Astrocyte (in vitro differentiated cells and primary cell): ENCODE results near the gene MYH2. TPM values are rescaled to one million over a fixed set of nuclear protein-coding genes. Genes with fewer than 3 reads are reported as not detected.

Experiments
- DNase-seq: peaks from one replicate; pipeline ENCODE4 v3.0.0-alpha.2; 2010; ENCODE audit warnings: low read depth
- FAIRE-seq: peaks from 2 replicates; lab custom pipeline; 2011; peaks lifted over from hg19 to GRCh38; lab: Jason Lieb, UNC
- H2AFZ ChIP-seq: 2 replicates; pipeline ENCODE4 v1.6.0; 2012; ENCODE audit warnings: low read depth, low read length, inconsistent platforms
- H3K27ac ChIP-seq: 2 replicates; pipeline ENCODE4 v1.5.1; 2011; ENCODE audit warnings: low read depth, low read length, inconsistent platforms
- H3K27me3 ChIP-seq: 2 replicates; pipeline ENCODE4 v1.6.0; 2011; ENCODE audit warnings: low read length, inconsistent platforms; ENCODE audit not compliant: insufficient read depth
- H3K36me3 ChIP-seq: 2 replicates; pipeline ENCODE4 v1.5.1; 2011; ENCODE audit warnings: low read length, inconsistent platforms; ENCODE audit not compliant: insufficient read depth
- H3K4me1 ChIP-seq: 2 replicates; pipeline ENCODE4 v1.5.1; 2011; ENCODE audit warnings: low read length, inconsistent platforms; ENCODE audit not compliant: insufficient read depth
- H3K4me2 ChIP-seq: 2 replicates; pipeline ENCODE4 v1.6.0; 2012; ENCODE audit warnings: low read length, inconsistent platforms
- H3K4me3 ChIP-seq: 2 replicates; pipeline ENCODE4 v1.5.1; 2011; ENCODE audit warnings: low read depth, mild to moderate bottlenecking, low read length, inconsistent platforms; ENCODE audit not compliant: insufficient read depth
- H3K79me2 ChIP-seq: 2 replicates; pipeline ENCODE4 v1.6.0; 2012; ENCODE audit warnings: mild to moderate bottlenecking, low read length, inconsistent platforms; ENCODE audit not compliant: insufficient read depth
- H3K9ac ChIP-seq: 2 replicates; pipeline ENCODE4 v1.6.0; 2012; ENCODE audit warnings: mild to moderate bottlenecking, low read length, inconsistent platforms
- H3K9me3 ChIP-seq: 2 replicates; pipeline ENCODE4 v1.5.1; 2012; ENCODE audit warnings: low read depth, mild to moderate bottlenecking, low read length, inconsistent platforms; ENCODE audit not compliant: insufficient read depth
- H4K20me1 ChIP-seq: 2 replicates; pipeline ENCODE4 v1.6.0; 2012; ENCODE audit warnings: low read length, inconsistent platforms; ENCODE audit not compliant: insufficient read depth
- H3K27ac Mint-ChIP-seq: one replicate; pipeline ENCODE4 v1.8.0; 2021; ENCODE audit warnings: mild to moderate bottlenecking, mixed read lengths; ENCODE audit not compliant: unreplicated experiment
- H3K27me3 Mint-ChIP-seq: one replicate; pipeline ENCODE4 v1.8.0; 2021; ENCODE audit warnings: low read depth, mixed read lengths; ENCODE audit not compliant: unreplicated experiment
- H3K36me3 Mint-ChIP-seq: one replicate; pipeline ENCODE4 v1.8.0; 2021; ENCODE audit warnings: low read depth, mixed read lengths; ENCODE audit not compliant: unreplicated experiment
- H3K4me1 Mint-ChIP-seq: one replicate; pipeline ENCODE4 v1.8.0; 2021; ENCODE audit warnings: low read depth, mixed read lengths; ENCODE audit not compliant: unreplicated experiment
- H3K4me3 Mint-ChIP-seq: one replicate; pipeline ENCODE4 v1.8.0; 2021; ENCODE audit warnings: mild to moderate bottlenecking, moderate library complexity, mixed read lengths; ENCODE audit not compliant: unreplicated experiment
- H3K9me3 Mint-ChIP-seq: one replicate; pipeline ENCODE4 v1.8.0; 2021; ENCODE audit warnings: mild to moderate bottlenecking, mixed read lengths; ENCODE audit not compliant: unreplicated experiment
- CTCF ChIP-seq: IDR thresholded peaks from 2 replicates; pipeline ENCODE4 v1.5.1; 2011; ENCODE audit warnings: low read depth, mild to moderate bottlenecking, inconsistent platforms, low read length, moderate library complexity; ENCODE audit not compliant: insufficient read depth
- EZH2 ChIP-seq: IDR thresholded peaks from 2 replicates; pipeline ENCODE4 v1.6.1; 2012; ENCODE audit warnings: mild to moderate bottlenecking, low read length, inconsistent platforms; ENCODE audit not compliant: insufficient read depth
- total RNA-seq: library from RNA; stranded (reverse); gene quantifications from 2 replicates; pipeline ENCODE4 v1.2.1, GENCODE V29; 2021

Gene MYH2
- total RNA-seq, 1 donor from 2014 or later: 0.02 TPM

GRCh38 chr17:10471858-10472257, 77.6 kb downstream of the MYH2 start:
- no peak overlapping the region for H2AFZ ChIP-seq
- no peak overlapping the region for H3K27ac Mint-ChIP-seq
- H3K27me3 Mint-ChIP-seq: no peaks in the 10 kb centered on the region
- no peaks in the 10 kb centered on the region for H3K36me3 ChIP-seq
- no peaks in the 10 kb centered on the region for H3K9me3 Mint-ChIP-seq
- H3K4me3 Mint-ChIP-seq: no peak overlapping the region
- DNase-seq (no peak), FAIRE-seq (no peak)
- H3K27me3 ChIP-seq: no peaks in the 10 kb centered on the region
- no peaks in the 10 kb centered on the region for H3K36me3 Mint-ChIP-seq
- no peaks in the 10 kb centered on the region for H4K20me1 ChIP-seq
- H3K4me3 ChIP-seq: no peak overlapping the region
- no peaks in the 10 kb centered on the region for H3K79me2 ChIP-seq
- no peaks in the 10 kb centered on the region for H3K9me3 ChIP-seq
- no peak overlapping the region for H3K27ac ChIP-seq
- no peaks in the 10 kb centered on the region for H3K4me1 ChIP-seq
- H3K9ac ChIP-seq: no peak overlapping the region
- no peaks in the 10 kb centered on the region for H3K4me1 Mint-ChIP-seq
- no peak for TF ChIP-seq CTCF
- TF ChIP-seq EZH2: no peak
- no peak overlapping the region for H3K4me2 ChIP-seq

Other genes with a start within 250 kb of the MYH2 start
- not detected in 2 replicates for gene MYH13, start 176.7 kb downstream of the MYH2 start, total RNA-seq
- 0.10 TPM in 1 of 2 replicates, not detected in the other for gene MYH8, start 127.7 kb downstream of the MYH2 start, total RNA-seq
- not detected in 2 replicates for gene MYH4, start 80.1 kb downstream of the MYH2 start, total RNA-seq
- not detected in 2 replicates for gene MYH1, start 31.1 kb downstream of the MYH2 start, total RNA-seq
- 1.9 TPM in 2 replicates for gene MYH3, start 107.7 kb upstream of the MYH2 start, total RNA-seq
- gene SCO1, start 147.9 kb upstream of the MYH2 start, total RNA-seq: 36.0 TPM in 2 replicates
- 11.1 and 11.3 TPM in 2 replicates for gene ADPRM, start 147.9 kb upstream of the MYH2 start, total RNA-seq
- gene TMEM220, start 180.4 kb upstream of the MYH2 start, total RNA-seq: 1.0 and 1.3 TPM in 2 replicates